HG03457 (cell line): ENCODE measurements around the gene NFYC.

Source experiments
- ATAC-seq: cut with Tn5 transposase; IDR thresholded peaks from one replicate; pipeline ENCODE4 v1.9.1; 2021; ENCODE audit warnings: moderate number of reproducible peaks; ENCODE audit not compliant: unreplicated experiment

Gene NFYC

GRCh38 chr1:40794974-40795715 lies 103.6 kb downstream of the NFYC start:
- no peak for ATAC-seq

GRCh38 chr1:40795811-40796586 lies 104.5 kb downstream of the NFYC start:
- ATAC-seq, result no peak

- no peak for ATAC-seq
Observed at GRCh38 chr1:40796939-40797667, 105.6 kb downstream of the NFYC start.

- ATAC-seq, result no peak
Observed at GRCh38 chr1:40797668-40798010, 106.1 kb downstream of the NFYC start.

GRCh38 chr1:40798366-40799281 lies 107.1 kb downstream of the NFYC start:
- no peak for ATAC-seq

GRCh38 chr1:40799351-40799867 lies 107.9 kb downstream of the NFYC start:
- no peak for ATAC-seq

- no peak for ATAC-seq
Observed at GRCh38 chr1:40801742-40802077, 110.2 kb downstream of the NFYC start.

GRCh38 chr1:40802078-40802741 lies 110.7 kb downstream of the NFYC start:
- no peak for ATAC-seq

GRCh38 chr1:40802742-40803113 lies 111.2 kb downstream of the NFYC start:
- no peak for ATAC-seq

GRCh38 chr1:40803447-40803846 lies 111.9 kb downstream of the NFYC start:
- no peak for ATAC-seq

- no peak for ATAC-seq
Observed at GRCh38 chr1:40803902-40804301, 112.4 kb downstream of the NFYC start.

GRCh38 chr1:40806240-40806639 lies 114.7 kb downstream of the NFYC start:
- no peak for ATAC-seq

- no peak for ATAC-seq
Observed at GRCh38 chr1:40806731-40807695, 115.5 kb downstream of the NFYC start.

GRCh38 chr1:40808002-40808401 lies 116.5 kb downstream of the NFYC start:
- no peak for ATAC-seq

GRCh38 chr1:40808444-40808843 lies 116.9 kb downstream of the NFYC start:
- ATAC-seq, result no peak

GRCh38 chr1:40808909-40809308 lies 117.4 kb downstream of the NFYC start:
- no peak for ATAC-seq

- ATAC-seq, result no peak
Observed at GRCh38 chr1:40810927-40811326, 119.4 kb downstream of the NFYC start.

GRCh38 chr1:40815420-40815819 lies 123.9 kb downstream of the NFYC start:
- no peak for ATAC-seq

GRCh38 chr1:40817791-40818263 lies 126.3 kb downstream of the NFYC start:
- no peak for ATAC-seq
